GM23248 (cell line): ENCODE measurements around the gene FOXD2. TPM values are rescaled to one million over a fixed set of nuclear protein-coding genes. Genes with fewer than 3 reads are reported as not detected.

ENCODE experiments used
- DNase-seq: peaks from one replicate; pipeline ENCODE4 v3.0.0-alpha.2; 2015
- H2AFZ ChIP-seq: fragments of 200-600 bp; sonication (generic); 2 replicates; pipeline ENCODE4 v1.6.1; 2016; ENCODE audit warnings: antibody characterized with exemption
- H3F3A ChIP-seq: fragments of 200-600 bp; sonication (generic); 2 replicates; pipeline ENCODE4 v1.6.1; 2016; ENCODE audit warnings: mild to moderate bottlenecking, antibody characterized with exemption, mixed run types; ENCODE audit not compliant: insufficient read depth
- H3K27ac ChIP-seq: fragments of 200-600 bp; sonication (generic); 2 replicates; pipeline ENCODE4 v1.5.1; 2016; ENCODE audit warnings: mild to moderate bottlenecking
- H3K27me3 ChIP-seq: fragments of 200-600 bp; sonication (generic); replicated peaks from 2 replicates; pipeline ENCODE4 v1.6.1; 2016; ENCODE audit warnings: mild to moderate bottlenecking; ENCODE audit not compliant: insufficient read depth
- H3K36me3 ChIP-seq: fragments of 200-600 bp; sonication (generic); 2 replicates; pipeline ENCODE4 v1.6.1; 2016; ENCODE audit warnings: low read depth, mild to moderate bottlenecking
- H3K4me1 ChIP-seq: fragments of 200-600 bp; sonication (generic); 2 replicates; pipeline ENCODE4 v1.6.1; 2016; ENCODE audit warnings: mild to moderate bottlenecking; ENCODE audit not compliant: insufficient read depth
- H3K4me2 ChIP-seq: fragments of 200-600 bp; sonication (generic); one replicate; pipeline ENCODE4 v1.6.1; 2016; ENCODE audit warnings: mild to moderate bottlenecking; ENCODE audit not compliant: unreplicated experiment
- H3K4me3 ChIP-seq: fragments of 200-600 bp; sonication (generic); 2 replicates; pipeline ENCODE4 v1.5.1; 2016; ENCODE audit warnings: mild to moderate bottlenecking
- H3K79me2 ChIP-seq: fragments of 200-600 bp; sonication (generic); 2 replicates; pipeline ENCODE4 v1.6.1; 2016; ENCODE audit warnings: mild to moderate bottlenecking; ENCODE audit not compliant: insufficient read depth
- H3K9ac ChIP-seq: fragments of 200-600 bp; sonication (generic); 2 replicates; pipeline ENCODE4 v1.6.1; 2016; ENCODE audit warnings: mild to moderate bottlenecking
- H3K9me2 ChIP-seq: fragments of 200-600 bp; sonication (generic); 2 replicates; pipeline ENCODE4 v1.6.1; 2016; ENCODE audit warnings: mixed run types, mild to moderate bottlenecking, moderate library complexity; ENCODE audit not compliant: insufficient read depth
- H3K9me3 ChIP-seq: fragments of 200-600 bp; sonication (generic); one replicate; pipeline ENCODE4 v1.6.1; 2017; ENCODE audit warnings: low read depth
- H4K20me1 ChIP-seq: fragments of 200-600 bp; sonication (generic); 2 replicates; pipeline ENCODE4 v1.6.0; 2016; ENCODE audit not compliant: insufficient read depth
- EZH2 ChIP-seq: fragments of 200-600 bp; sonication (generic); IDR thresholded peaks from 2 replicates; pipeline ENCODE4 v1.6.1; 2018; ENCODE audit warnings: antibody characterized with exemption, mild to moderate bottlenecking; ENCODE audit not compliant: insufficient read depth, poor library complexity, severe bottlenecking
- EZH2phosphoT487 ChIP-seq: fragments of 200-600 bp; sonication (generic); IDR thresholded peaks from 2 replicates; pipeline ENCODE4 v1.6.1; 2018; ENCODE audit warnings: antibody characterized with exemption, moderate library complexity, mild to moderate bottlenecking, low read depth; ENCODE audit not compliant: insufficient read depth
- WGBS, 2 experiments: methylation state at CpG; one replicate each; pipeline ENCODE4 v1.1.6; 2015 to 2017; ENCODE audit warnings: low lambda C conversion rate in 2 of 2, low coverage in 1 of 2; ENCODE audit errors: missing lambda C conversion rate in 2 of 2; 5-methylcytosine and 5-hydroxymethylcytosine counted together
- in situ Hi-C: fragments of 300-500 bp; cut with MboI; formaldehyde crosslinking; loops from 2 replicates; pipeline ENCODE4 v1.15.0; 2020
- polyA plus RNA-seq: library from polyadenylated mRNA; unstranded; fragments of >200 nt; fragmentation: Nextera tagmentation; extraction: Ambion mirVana; gene quantifications from 2 replicates; pipeline ENCODE4 v1.2.1, GENCODE V29; 2016
- total RNA-seq: library from RNA; depleted of rRNA; stranded (reverse); fragments of >200 nt; shearing (Covaris generic); gene quantifications from 2 replicates; pipeline ENCODE4 v1.2.3, GENCODE V29; 2014

Gene FOXD2
- total and polyA plus RNA-seq, 2 experiments from 2014 or later, result 0.20 to 0.43 TPM

DNA sequence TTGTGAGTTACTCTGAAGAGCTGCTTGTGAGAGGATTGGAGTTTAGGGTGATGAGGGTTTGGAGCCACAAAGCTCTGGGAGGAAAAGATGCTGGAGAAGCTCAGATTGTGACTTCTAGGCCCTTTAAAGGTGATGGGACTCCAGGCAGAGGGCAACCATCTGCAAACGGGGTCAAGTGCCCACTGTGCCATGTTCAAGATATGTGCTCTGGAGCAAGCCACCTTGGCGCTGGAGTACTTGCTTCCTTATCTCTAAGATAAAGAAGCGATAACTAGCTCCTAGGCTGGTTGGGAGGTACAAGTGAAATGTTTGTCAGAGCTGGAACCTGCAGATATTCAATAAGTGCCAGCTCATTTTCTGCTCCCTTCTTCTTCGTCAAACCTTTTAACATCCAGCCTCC, 36.1 kb upstream of the FOXD2 start:
- H4K20me1 ChIP-seq, result no peaks in the 10 kb centered on the region
- H3K4me3 ChIP-seq, result no peak overlapping the region
- no peaks in the 10 kb centered on the region for H3K79me2 ChIP-seq
- peaks cover 9% of the 10 kb centered on the region; the same call in 1 of the 2 replicates for H3F3A ChIP-seq
- TF ChIP-seq EZH2, result no peak
- no peak for TF ChIP-seq EZH2phosphoT487
- H3K27ac ChIP-seq, result no peak overlapping the region
- no peaks in the 10 kb centered on the region for H3K9me3 ChIP-seq
- H3K4me1 ChIP-seq, result peaks cover 5% of the 10 kb centered on the region
- H2AFZ ChIP-seq, result no peak overlapping the region
- WGBS, 2 experiments, result 89% methylated on average over 4 of the region's 4 CpGs
- no peaks in the 10 kb centered on the region for H3K27me3 ChIP-seq
- DNase-seq, result no peak
- no peak overlapping the region for H3K9ac ChIP-seq
- H3K36me3 ChIP-seq, result no peaks in the 10 kb centered on the region
- in situ Hi-C loops, result no loop called here
- no peaks in the 10 kb centered on the region for H3K9me2 ChIP-seq
- H3K4me2 ChIP-seq, result no peak overlapping the region

- H3K36me3 ChIP-seq, result no peaks in the 10 kb centered on the region
- WGBS, 2 experiments, result 90 to 91% methylated on average over 4 of the region's 4 CpGs
- in situ Hi-C loops, result no loop called here
These were observed 35.3 kb upstream of the FOXD2 start for GRCh38 chr1:47402591-47402990.

GRCh38 chr1:47403321-47403910, 34.4 kb upstream of the FOXD2 start:
- H2AFZ ChIP-seq, result no peak overlapping the region
- H3K4me3 ChIP-seq, result no peak overlapping the region
- no peaks in the 10 kb centered on the region for H3K9me3 ChIP-seq
- no peaks in the 10 kb centered on the region for H3K9me2 ChIP-seq
- no peaks in the 10 kb centered on the region for H3K27me3 ChIP-seq
- H3K79me2 ChIP-seq, result no peaks in the 10 kb centered on the region
- no peak for DNase-seq
- H3F3A ChIP-seq, result peaks cover 20% of the 10 kb centered on the region
- H4K20me1 ChIP-seq, result no peaks in the 10 kb centered on the region
- 93 to 96% methylated on average over 4 of the region's 4 CpGs for WGBS, 2 experiments
- H3K36me3 ChIP-seq, result no peaks in the 10 kb centered on the region
- in situ Hi-C loops, result no loop called here
- TF ChIP-seq EZH2, result no peak
- no peak for TF ChIP-seq EZH2phosphoT487
- no peak overlapping the region for H3K9ac ChIP-seq
- H3K27ac ChIP-seq, result no peak overlapping the region
- peaks cover 21% of the 10 kb centered on the region for H3K4me1 ChIP-seq
- H3K4me2 ChIP-seq, result no peak overlapping the region

More at GRCh38 chr1:47402591-47402990, 35.3 kb upstream of the FOXD2 start:
- H2AFZ ChIP-seq, result no peak overlapping the region
- H3K9me2 ChIP-seq, result no peaks in the 10 kb centered on the region
- H3K4me1 ChIP-seq, result peaks cover 13% of the 10 kb centered on the region
- no peak overlapping the region for H3K4me2 ChIP-seq
- TF ChIP-seq EZH2 (no peak), EZH2phosphoT487 (no peak)
- no peak overlapping the region for H3K4me3 ChIP-seq
- DNase-seq, result no peak
- H3K79me2 ChIP-seq, result no peaks in the 10 kb centered on the region
- H3F3A ChIP-seq, result peaks cover 18% of the 10 kb centered on the region
- no peak overlapping the region for H3K27ac ChIP-seq
- H4K20me1 ChIP-seq, result no peaks in the 10 kb centered on the region
- H3K9me3 ChIP-seq, result no peaks in the 10 kb centered on the region
- no peaks in the 10 kb centered on the region for H3K27me3 ChIP-seq
- no peak overlapping the region for H3K9ac ChIP-seq

DNA sequence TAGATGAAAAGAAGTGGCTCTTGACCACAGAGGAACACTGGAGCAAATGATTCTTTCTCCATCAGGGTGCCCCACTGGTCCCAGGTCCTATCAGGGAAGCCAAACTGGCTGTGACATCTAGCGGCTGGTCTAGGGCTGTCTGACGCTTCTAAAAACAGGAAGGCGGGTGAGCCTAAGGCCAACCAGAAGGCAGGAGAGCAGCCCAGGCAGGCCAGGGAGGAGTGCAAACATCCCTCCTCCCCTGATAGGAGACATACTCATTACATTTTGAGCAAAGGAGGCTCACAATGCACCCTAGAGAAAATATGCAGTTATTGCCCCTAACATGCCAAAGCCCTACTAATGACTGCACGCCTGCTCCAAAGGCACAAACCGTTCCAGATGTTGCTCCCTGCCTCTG, 32.1 kb upstream of the FOXD2 start:
- Histone ChIP-seq H3K9ac (no peak overlapping the region), H3K4me1 (peaks cover 44% of the 10 kb centered on the region), H3F3A (peaks cover 43% of the 10 kb centered on the region), H3K27ac (no peak overlapping the region), H3K9me3 (no peaks in the 10 kb centered on the region), H4K20me1 (no peaks in the 10 kb centered on the region), H3K4me3 (no peak overlapping the region), H3K4me2 (no peak overlapping the region), H2AFZ (no peak overlapping the region), H3K79me2 (no peaks in the 10 kb centered on the region), H3K9me2 (no peaks in the 10 kb centered on the region), H3K27me3 (no peaks in the 10 kb centered on the region), H3K36me3 (no peaks in the 10 kb centered on the region)
- DNase-seq, result no peak
- in situ Hi-C loops, result no loop called here
- no peak for TF ChIP-seq EZH2
- TF ChIP-seq EZH2phosphoT487, result no peak
- 61 to 66% methylated on average over 5 of the region's 5 CpGs for WGBS, 2 experiments

GRCh38 chr1:47406966-47407365, 30.9 kb upstream of the FOXD2 start:
- Histone ChIP-seq H3K4me3 (no peak overlapping the region), H3K79me2 (no peaks in the 10 kb centered on the region), H3F3A (peaks cover 54% of the 10 kb centered on the region), H3K9me2 (no peaks in the 10 kb centered on the region), H3K9me3 (no peaks in the 10 kb centered on the region), H4K20me1 (no peaks in the 10 kb centered on the region), H3K27me3 (no peaks in the 10 kb centered on the region), H3K4me2 (peak overlapping the region; percentile 2), H3K4me1 (peaks cover 57% of the 10 kb centered on the region), H3K27ac (no peak overlapping the region), H3K36me3 (no peaks in the 10 kb centered on the region), H2AFZ (no peak overlapping the region), H3K9ac (no peak overlapping the region)
- in situ Hi-C loops, result no loop called here
- WGBS, 2 experiments, result 79 to 88% methylated on average over 5 of the region's 5 CpGs
- TF ChIP-seq EZH2phosphoT487 (no peak), EZH2 (no peak)
- DNase-seq, result peak; percentile 22
